Fibroblast of lung (primary cell): ENCODE measurements around the gene DCDC2.

Source experiments
- CTCF ChIP-seq, 2 donors: IDR thresholded peaks in 1 of 2; conservative IDR thresholded peaks in 1 of 2; 1 replicate in 1 of 2; 2 replicates in 1 of 2; pipeline ENCODE4 v1.5.1; 2011 to 2012; ENCODE audit warnings: low read length in 2 of 2, control low read depth in 1 of 2, inconsistent platforms in 1 of 2, low read depth in 1 of 2, mild to moderate bottlenecking in 1 of 2
- EZH2 ChIP-seq: IDR thresholded peaks from 2 replicates; pipeline ENCODE4 v1.5.1; 2012; ENCODE audit warnings: low read length, control low read depth, mild to moderate bottlenecking; ENCODE audit errors: missing control alignments

DNA sequence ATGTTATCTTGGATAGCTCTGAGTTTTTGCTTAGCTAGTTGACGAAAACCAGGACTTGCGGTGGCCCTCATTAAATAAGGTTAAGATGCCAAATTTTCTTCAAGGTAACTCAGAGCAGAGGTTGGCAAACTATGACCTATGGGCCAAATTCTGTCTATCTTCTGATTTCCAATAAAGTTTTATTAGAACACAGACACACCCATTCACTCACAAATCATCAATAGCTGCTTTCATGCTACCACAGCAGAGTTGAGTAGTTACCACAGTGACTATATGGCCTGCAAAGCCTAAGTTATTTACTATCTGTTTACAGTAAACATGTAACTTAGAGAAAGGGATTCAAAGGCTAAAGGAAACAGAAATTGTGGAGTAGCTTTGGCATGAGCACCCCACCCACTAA lies 23.6 kb downstream of the DCDC2 start:
- TF ChIP-seq CTCF (conservative IDR thresholded peaks at IDR 0.05 in 1 of 2, IDR thresholded peaks at IDR 0.05 in 1 of 2; ENCODE audit: low read depth in 1 of 2, low read length in 2 of 2) (no peak), EZH2 (no peak)
